Naive thymus-derived CD4-positive, alpha-beta T cell (primary cell): ENCODE results near the gene RASGRF1. TPM values are rescaled to one million over a fixed set of nuclear protein-coding genes. Genes with fewer than 3 reads are reported as not detected.

Experiments used
- polyA plus RNA-seq, 2 donors: library from polyadenylated mRNA; unstranded; fragments of 300-500 nt; fragmentation: Illumina TruSeq; gene quantifications; one replicate each; pipeline ENCODE4 v1.2.3, GENCODE V29; 2021
- total RNA-seq, 6 experiments: library from RNA in 5 of 6; stranded (reverse) in 5 of 6; gene quantifications; 1 replicate in 5 of 6; 2 replicates in 1 of 6; pipeline ENCODE4 v1.2.3 and lab custom pipeline; 2021 to 2026

The RASGRF1 gene
- total and polyA plus RNA-seq, 7 experiments from 2014 or later, result 0.07 to 0.10 TPM; not detected in 5

Other genes with a start within 250 kb of the RASGRF1 start
- 100 to 1,000 TPM; 246 to 405 (median 264) TPM for gene MORF4L1, start 217.9 kb downstream of the RASGRF1 start, total RNA-seq
- 100 to 1,000 TPM; 320 to 394 TPM for gene MORF4L1, start 217.9 kb downstream of the RASGRF1 start, polyA plus RNA-seq
- gene CTSH, start 145.7 kb downstream of the RASGRF1 start, total RNA-seq, result 10 to 100 TPM in 3 of 5 experiments, 1 to 10 TPM in 2; 8.4 to 98.4 (median 10.4) TPM
- gene CTSH, start 145.7 kb downstream of the RASGRF1 start, polyA plus RNA-seq, result 10 to 100 TPM; 11.4 to 12.2 TPM
- not detected for gene ANKRD34C, start 191.9 kb upstream of the RASGRF1 start, total RNA-seq
- not detected for gene ANKRD34C, start 191.9 kb upstream of the RASGRF1 start, polyA plus RNA-seq
- gene TMED3, start 220.3 kb upstream of the RASGRF1 start, total RNA-seq, result 10 to 100 TPM; 18.6 to 40.5 (median 21.1) TPM
- 10 to 100 TPM; 57.2 to 74.1 TPM for gene TMED3, start 220.3 kb upstream of the RASGRF1 start, polyA plus RNA-seq